Right hindlimb (tissue), 1 donor: Measurements from ENCODE around the gene GOLGA7B.

Source experiments
- DNase-seq: peaks from one replicate; pipeline ENCODE4 v3.0.0-alpha.2; 2018

The GOLGA7B gene

DNA sequence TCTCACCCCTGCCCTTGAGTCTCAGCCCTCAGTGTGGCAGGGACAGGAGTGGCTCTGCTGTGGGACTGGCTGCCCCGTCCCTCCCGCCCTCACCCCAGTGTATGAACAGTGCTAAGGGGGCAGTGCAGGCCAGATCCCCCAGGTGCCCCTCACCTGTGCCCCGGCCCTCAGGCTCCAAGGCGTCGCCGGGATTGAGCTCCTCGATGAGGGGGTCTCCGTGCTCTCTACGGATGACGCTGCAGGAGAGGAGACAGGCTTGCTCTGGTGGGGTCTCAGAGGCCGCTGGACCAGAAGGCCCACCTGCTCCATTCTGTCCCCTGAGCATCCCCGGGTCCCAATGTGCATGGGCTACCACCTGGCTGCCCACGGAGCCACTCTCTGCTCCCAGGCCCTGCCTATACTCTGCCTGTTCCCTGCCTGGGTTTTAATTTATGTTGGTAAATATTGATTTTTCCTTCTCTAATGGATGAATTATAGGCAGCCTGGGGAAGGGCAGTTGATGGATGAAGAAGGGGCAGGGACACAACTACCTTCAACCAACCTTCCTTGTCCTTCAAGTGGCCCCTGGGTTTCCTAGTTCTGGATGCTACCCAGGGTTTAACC is 47.2 kb downstream of the GOLGA7B start:
- DNase-seq = no peak

DNA sequence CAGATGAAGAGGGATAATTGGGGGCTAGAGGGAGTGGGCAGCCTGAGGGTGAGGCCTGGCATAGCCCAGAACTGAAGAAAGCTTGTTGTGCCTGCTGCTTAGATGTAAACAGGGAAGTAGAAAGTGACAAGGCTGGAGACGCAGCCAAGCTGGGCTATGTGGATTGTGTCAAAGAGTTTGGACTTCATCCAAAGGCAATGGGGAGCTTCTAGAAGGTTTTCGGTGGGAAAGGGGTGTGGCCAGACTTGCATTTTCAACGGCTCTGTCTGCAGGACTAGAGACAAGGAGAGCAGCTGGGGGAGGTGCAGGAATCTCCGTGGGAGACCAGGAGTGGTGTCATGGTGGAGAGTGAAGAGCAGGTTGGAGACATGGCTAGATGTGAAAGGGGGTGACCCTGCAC is 48.8 kb downstream of the GOLGA7B start:
- DNase-seq = no peak

DNA sequence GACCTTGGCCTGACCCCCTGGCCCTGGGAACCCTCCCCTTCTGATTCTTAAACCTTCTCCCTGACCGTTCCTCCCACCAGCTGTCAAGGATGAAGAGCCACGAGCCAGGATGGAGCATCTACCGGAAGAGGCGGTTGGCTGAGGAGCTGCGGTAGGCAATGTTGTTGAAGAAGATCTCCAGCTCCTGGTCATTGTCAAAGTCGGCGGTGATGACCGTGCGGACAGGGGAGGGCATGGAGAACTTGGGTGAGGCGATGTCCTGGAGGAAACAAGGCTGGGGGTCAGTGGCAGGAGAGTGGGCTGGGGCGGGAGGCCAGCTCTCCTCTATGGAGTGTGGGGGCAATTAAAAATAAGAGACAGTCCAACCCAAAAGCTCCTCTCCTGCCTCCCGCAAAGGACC is 51.7 kb downstream of the GOLGA7B start:
- DNase-seq = no peak

DNA sequence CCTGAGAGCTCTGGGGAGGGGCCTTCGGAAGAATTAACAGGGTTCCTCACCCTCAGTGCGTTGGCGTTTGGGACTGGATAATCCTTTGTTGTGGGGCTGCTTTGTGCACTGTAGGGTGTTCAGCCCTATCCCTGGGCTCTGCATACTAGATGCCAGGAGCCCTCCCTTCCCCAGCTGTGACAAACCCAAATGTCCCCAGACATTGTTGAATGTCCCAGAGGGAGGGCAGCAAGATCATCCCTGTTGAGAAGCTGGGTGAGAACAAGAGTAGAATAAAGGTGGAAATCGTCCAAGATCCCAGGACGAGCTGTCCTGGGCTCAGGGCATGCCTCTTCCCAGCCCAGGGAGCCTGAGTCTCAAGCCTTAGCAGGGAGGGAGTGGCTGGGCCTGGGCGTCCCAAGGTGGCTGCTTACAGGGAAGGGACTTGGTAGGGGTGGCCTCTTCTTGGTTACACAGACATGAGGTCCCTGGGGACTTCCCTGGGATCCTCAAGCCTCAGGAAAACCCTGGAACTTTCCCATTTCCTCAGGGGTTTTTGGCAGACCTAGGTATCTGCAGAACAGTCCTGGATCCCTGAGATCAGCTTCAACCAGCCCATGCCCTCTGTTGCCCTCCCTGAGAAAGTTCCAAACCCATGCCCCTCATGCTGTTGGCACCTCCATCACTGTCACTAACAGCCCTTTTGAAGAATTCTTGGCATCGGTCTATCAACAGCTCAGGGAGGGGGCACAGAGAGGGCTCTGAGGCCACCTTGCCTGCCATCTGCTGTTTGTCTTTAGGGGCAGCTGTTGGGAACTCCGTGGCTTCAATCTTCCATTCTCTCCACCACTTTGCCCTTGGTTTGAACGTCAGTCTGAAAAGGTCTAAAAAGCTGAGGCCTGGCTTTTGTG is 53.7 kb downstream of the GOLGA7B start:
- DNase-seq = no peak

DNA sequence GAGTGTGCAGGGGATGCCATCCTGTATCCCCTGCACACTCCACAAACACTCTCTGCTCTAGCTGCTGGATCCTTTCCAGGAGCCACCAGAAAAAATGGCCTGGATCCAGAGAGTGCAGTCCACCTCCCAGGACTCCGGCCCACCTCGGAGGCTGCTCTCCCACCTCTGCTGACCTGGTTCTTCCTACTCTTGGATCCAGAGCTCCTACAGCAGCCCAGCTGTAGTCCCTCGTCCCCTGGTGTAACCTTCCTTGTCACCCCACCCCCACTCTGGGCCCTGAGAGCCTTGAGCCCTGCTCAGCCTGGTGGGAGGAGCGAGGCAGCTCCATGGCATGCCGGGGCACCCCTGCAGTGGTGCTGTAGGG is 54.4 kb downstream of the GOLGA7B start:
- DNase-seq = no peak

DNA sequence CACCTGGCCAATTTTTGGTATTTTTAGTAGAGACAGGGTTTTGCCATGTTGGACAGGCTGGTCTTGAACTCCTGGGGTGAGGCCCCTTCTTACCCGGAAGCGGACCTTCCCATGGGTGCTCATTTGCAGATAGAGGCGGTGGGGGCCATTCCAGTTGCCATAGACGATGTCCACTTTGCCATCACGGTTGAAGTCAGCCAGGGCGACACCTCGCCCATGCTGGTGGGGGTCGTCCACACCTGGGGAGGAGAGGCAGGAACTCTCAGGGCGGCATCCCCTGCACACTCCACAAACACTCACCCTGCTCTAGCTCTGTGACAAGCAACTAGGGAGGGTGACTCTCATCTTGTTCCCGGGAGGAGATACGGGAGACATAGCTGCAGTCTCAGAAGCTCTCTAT is 54.9 kb downstream of the GOLGA7B start:
- DNase-seq = no peak

DNA sequence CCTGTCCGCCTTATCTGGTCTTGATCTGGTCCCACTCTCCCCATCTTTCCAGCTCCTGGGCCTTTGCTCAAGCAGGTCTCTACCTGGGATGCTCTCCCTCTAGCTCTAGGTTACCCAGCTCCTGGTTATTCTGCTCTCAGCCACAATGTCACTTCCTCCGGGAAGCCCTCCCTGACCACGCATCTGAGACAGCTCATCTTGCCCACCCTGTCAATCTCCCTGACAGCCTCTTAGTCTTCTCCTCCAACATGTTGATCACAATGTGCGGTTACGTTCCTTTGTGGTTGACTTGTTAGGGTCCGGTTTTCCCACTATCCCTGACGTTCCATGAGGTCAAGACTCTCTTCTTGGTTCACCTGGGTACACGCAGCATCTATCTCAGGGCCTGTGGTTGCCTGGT is 55.6 kb downstream of the GOLGA7B start:
- no peak for DNase-seq

DNA sequence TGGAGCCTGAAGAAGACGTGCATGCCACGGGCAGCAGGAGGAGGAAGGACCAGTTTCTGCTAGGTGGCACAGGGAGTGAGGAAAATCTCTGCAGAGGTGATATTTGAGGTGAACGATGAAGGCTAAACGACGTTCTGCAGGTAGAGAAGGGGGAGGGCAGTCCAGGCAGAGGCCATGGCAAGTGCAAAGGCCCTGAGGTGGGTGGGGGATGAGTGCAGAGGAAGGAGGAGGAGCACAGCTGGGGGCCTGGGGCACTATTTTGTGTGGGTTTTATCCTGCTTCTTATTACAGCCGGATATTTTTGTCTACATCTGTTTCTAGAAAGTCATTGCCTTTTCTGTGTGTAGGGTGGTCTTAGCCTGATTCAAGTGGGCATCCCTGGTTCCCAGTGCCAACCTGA is 57.6 kb downstream of the GOLGA7B start:
- DNase-seq = no peak

DNA sequence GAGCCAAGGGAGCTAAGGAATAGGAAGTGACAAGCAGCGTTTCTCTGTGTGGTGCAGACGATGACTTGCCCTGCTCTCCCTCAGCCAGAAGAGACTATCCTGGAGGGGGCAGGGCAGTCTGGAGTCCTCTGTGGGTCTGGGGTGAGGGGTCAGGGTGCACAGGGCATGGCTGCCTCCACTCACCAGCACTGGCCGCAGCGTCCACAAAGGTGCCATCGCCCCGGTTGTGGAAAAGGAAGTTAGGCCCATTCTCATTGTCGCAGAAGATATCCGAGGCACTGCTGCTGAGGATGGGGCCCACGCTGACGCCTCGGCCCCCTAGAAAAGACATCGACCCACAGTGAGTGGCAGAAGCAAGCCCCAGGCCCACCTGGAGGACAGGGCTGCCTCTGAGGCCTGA is 58.2 kb downstream of the GOLGA7B start:
- DNase-seq = no peak

DNA sequence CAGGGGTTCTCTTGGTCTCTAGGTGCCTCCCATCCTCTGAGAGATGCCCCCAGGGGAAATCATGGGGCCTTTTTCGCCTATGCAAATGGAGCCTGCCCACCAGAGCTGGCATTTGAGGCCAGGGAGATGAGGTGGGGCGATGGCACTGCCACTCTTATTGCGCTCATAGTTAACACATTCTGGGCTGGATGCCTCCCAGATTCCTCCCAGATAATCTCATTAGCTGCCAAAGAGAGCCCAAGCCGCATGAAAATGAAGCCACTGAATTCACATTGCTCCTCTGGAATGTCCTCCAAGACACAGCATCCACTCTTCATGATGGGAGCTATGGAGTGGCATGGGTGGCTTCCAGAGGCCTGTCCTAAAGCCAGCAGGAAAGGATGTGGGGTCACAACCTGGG is 61.0 kb downstream of the GOLGA7B start:
- DNase-seq = no peak

DNA sequence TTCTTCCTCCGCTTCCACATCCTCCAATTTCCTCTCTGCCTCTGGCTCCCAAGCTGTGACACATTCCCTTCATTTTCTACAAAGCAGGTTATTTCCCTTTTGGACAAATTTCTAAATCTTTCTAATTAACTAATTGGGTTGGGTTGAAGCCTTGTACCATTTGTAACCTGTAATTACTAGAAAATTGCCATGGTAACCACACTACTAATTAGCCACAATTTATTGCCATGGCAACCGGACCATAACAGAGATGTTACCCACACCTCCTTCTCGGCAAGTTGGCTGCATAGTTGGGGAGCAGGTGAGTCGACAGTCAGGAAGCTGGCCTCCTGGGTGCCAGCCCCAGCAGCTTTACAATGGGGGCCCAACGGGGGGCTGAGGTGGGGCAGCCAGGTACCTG is 61.6 kb downstream of the GOLGA7B start:
- no peak for DNase-seq

DNA sequence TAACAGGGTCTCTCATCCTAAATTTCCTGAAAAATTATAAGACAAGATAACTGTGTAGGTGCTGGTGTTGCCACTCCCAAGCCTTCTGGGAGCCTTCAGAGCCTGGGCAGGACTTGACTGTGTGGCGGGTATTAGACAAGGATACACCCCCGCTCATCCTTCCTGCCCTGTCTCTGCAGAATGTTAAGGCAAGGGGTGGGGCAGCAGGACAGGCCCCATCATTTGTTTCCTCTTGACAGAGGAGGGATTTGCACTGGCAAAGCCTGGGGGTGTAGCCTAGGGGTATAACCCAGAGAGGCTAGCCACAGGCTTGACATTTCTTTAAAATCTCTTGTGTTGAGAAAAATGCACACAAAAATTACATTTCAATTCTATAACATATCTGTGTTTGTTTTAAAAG is 63.5 kb downstream of the GOLGA7B start:
- no peak for DNase-seq

DNA sequence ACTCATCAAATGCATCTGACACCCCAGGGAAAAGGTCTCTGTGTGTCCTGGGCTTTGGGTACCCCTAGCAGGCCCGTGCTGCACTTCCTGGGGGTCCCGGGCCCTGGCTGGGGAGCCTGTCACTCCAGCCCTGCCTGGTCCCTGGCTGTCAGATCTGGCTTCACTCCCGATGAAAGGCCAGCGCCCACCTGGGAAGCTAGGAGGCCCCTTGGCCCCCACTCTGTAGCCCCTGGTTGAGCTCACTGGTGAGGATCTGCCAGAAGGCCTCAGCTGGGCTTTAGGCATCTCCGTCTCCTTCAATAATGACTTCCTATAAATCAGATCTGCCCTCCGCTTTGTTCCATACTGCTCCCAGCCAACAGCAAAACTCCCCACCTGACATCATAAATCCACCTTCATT is 64.0 kb downstream of the GOLGA7B start:
- no peak for DNase-seq

DNA sequence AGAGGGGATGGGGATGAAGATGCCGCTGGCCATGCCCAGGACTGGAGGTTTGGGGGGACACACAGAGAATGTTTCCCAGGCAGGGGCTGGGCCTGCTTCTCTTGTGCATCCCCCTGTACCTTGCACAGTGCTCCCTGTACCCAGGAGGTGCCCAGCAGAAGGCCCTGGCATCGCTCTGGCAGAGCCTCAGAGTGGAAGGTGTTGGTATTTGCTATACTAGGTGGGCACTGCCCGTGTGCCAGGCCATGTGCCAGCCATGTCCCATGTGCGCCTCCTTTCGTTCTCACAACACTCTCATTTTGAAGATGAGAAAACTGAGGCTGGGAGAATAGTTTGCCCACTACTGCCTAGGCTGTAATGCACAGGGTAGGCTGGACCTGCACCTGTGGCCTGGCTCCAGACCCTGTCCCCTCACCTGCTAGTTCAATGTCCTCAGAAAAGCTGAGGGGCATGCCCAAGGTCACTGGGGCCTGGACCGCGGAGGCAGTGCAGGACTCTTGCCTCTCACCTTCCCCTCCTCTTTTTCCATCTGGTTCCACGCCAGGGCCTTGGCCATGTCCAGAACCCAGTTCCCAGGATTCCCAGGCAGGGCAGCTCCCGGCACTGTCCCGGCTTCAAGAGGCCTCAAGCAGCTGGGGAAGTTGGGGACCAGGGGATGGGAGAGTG is 64.7 kb downstream of the GOLGA7B start:
- no peak for DNase-seq

DNA sequence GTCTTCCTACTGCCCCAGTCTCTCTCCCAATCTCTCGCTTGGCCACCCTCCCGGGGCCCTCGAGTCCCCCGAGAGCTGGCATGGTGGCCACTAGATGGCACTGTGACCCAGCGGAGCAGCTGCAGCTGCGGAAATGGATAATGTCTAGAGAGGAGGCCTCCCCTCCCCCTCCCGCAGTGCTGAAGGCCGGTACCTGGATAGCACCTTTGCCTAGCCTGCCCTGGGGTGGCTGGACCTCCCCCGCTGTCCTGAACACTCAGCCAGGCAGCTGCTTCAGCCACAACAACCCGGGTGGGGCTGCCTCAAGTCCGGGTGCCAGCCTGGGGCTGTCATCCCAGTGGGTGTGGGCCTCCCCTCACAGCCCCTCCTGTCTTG is 65.2 kb downstream of the GOLGA7B start:
- DNase-seq = peak; percentile 42

DNA sequence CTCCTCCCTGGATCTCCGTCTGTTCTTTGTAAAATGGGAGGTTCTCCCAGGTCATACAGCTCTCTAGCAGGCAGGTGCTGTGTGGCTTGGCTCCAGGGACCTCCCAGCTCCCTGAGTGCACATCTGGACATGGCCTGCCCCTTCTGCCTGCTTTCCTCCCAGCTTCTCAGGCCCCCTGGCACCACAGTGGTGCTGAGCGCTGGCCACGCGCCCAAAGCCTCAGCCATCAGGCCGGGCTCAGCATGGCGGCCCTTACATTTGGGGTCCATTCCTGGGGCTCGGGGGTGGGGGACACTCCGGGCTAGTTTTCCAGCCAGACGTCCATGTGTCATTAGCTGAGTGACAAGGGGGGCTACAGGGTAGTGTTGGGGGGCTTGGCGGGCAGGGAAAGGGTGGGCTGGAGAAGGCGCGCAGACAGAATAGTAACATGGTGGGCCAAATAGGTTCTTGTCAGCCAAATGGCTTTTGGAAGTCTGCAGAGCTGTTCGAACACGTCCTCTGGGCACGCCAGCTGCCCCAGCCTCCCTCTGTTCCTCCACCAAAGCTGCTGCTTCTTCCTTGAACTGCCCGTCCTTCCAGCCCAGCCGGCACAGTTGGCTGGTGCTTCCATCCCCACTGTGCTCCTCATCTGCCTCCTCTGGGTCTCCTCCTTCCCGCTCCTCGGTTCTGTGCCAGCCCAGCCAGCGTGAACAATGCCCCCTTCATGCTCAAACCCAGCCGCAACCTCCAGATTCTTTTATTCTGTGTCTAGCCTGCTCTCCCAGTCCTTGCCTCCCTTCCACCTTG is 65.9 kb downstream of the GOLGA7B start:
- DNase-seq = no peak

DNA sequence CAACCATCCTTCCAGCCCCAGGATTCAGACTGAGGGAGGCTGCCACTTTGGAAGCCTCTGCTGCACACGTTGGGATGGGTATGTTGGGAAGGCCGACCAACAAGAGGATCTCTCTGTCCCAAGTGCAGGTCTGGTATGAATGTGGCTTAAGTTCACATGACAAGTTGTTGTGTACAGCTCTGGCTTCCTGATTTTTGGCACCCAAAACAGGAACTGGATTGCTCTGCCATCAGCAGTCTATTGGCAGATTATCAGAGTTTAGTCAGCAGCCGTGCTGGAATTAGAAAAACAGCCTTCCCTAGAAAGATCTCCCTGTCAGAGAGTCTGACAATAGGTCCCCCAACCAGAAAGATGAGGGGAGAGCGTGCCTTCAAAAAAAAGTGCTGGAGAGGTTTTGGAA is 66.9 kb downstream of the GOLGA7B start:
- no peak for DNase-seq

DNA sequence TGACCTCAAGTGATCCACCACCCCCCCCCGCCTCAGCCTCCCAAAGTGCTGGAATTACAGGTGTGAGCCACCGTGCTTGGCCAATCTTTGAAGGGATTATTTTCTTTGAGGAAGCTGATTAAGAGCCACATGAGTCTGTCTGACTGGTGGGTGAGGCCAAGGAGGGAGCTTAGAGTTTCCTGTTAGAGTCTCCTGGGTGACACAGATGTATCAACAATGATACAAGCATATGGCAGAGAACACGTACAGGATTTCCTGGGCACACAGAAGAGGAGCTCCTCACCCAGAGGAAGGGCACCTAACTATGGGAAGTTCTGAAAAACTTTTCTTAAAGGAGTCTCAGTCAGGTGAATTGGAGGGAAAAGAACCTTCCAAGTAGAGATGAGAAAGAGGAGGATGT is 69.4 kb downstream of the GOLGA7B start:
- no peak for DNase-seq

DNA sequence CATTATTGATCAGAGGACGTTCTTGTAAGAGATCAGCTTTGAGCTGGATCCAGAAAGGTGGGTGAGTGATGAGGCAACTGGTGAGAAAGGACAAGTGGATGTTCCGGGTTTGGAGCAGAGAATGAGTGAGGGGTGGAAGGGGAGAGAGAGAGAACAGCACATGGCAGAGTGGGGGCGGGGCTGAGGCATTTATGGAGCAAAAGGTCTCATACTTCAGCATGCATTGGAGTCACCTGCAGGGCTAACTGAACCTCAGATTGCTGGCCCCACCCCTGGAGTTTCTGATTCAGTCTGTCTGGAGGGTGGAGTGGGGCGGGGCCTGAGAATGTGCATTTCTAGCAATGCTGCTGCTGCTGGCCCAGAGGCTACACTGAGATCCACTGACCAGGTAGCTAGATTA is 71.2 kb downstream of the GOLGA7B start:
- no peak for DNase-seq
